HFFc6 (cell line): ENCODE data around the gene RPS19. TPM values are rescaled to one million over a fixed set of nuclear protein-coding genes. Genes with fewer than 3 reads are reported as not detected.

Experiments used
- DNase-seq: peaks from one replicate; pipeline ENCODE4 v3.0.0-alpha.2; 2018
- H3K27ac Mint-ChIP-seq: 2 replicates; pipeline ENCODE4 v1.8.0; 2020; ENCODE audit warnings: mild to moderate bottlenecking, mixed read lengths
- H3K27me3 Mint-ChIP-seq: 2 replicates; pipeline ENCODE4 v1.8.0; 2021; ENCODE audit warnings: mild to moderate bottlenecking, moderate library complexity, mixed read lengths; ENCODE audit not compliant: insufficient read depth
- H3K36me3 Mint-ChIP-seq: 2 replicates; pipeline ENCODE4 v1.8.0; 2021; ENCODE audit warnings: low read depth, mixed read lengths
- H3K4me1 Mint-ChIP-seq: 2 replicates; pipeline ENCODE4 v1.8.0; 2020; ENCODE audit warnings: low read depth, mixed read lengths
- H3K4me3 Mint-ChIP-seq: 2 replicates; pipeline ENCODE4 v1.8.0; 2020; ENCODE audit warnings: mild to moderate bottlenecking, moderate library complexity, mixed read lengths
- H3K9me3 Mint-ChIP-seq: 2 replicates; pipeline ENCODE4 v1.8.0; 2020; ENCODE audit warnings: mild to moderate bottlenecking, mixed read lengths
- CTCF ChIP-seq: fragments of 200-600 bp; sonication (generic); IDR thresholded peaks from 2 replicates; pipeline ENCODE4 v1.5.0; 2021; ENCODE audit warnings: antibody characterized with exemption, mild to moderate bottlenecking
- total RNA-seq, 6 experiments: library from RNA; stranded (reverse); fragmentation: NEBNext Ultra II Directional; extraction: Animal tissue kit (Norgen Biotek cat#: 25700); gene quantifications; 2 replicates in 1 of 6; 3 replicates in 5 of 6; pipeline ENCODE4 v1.2.3, GENCODE V29; 2021

The RPS19 gene
- total RNA-seq, 6 experiments from 2014 or later: 2,312 to 2,495 (median 2,438) TPM

- no peak overlapping the region for H3K4me3 Mint-ChIP-seq
- H3K27me3 Mint-ChIP-seq: peaks cover 26% of the 10 kb centered on the region
- H3K9me3 Mint-ChIP-seq: peaks cover 5% of the 10 kb centered on the region
- DNase-seq: no peak
- H3K4me1 Mint-ChIP-seq: no peaks in the 10 kb centered on the region
- H3K27ac Mint-ChIP-seq: no peak overlapping the region
- no peaks in the 10 kb centered on the region for H3K36me3 Mint-ChIP-seq
- TF ChIP-seq CTCF: no peak
These were observed 16.7 kb upstream of the RPS19 start for GRCh38 chr19:41843371-41843770.

- H3K36me3 Mint-ChIP-seq: no peaks in the 10 kb centered on the region
- no peak within 1 kb of the TSS for H3K27ac Mint-ChIP-seq
- no peak for DNase-seq
- no peak within 1 kb of the TSS for H3K4me3 Mint-ChIP-seq
- H3K4me1 Mint-ChIP-seq: no peaks in the 10 kb centered on the region
- no peak for TF ChIP-seq CTCF
- peaks cover 30% of the 10 kb centered on the region for H3K27me3 Mint-ChIP-seq
- peaks cover 5% of the 10 kb centered on the region for H3K9me3 Mint-ChIP-seq
These were observed 15.5 kb upstream of the RPS19 start, which contains the start of gene LYPD4 for GRCh38 chr19:41844601-41845000. Gene LYPD4 (minus strand): TSS chr19:41844683. CDS start chr19:41839285, 5,398 bp downstream.

- Mint-ChIP-seq H3K27me3 (peaks cover 30% of the 10 kb centered on the region), H3K4me1 (no peaks in the 10 kb centered on the region), H3K9me3 (peaks cover 5% of the 10 kb centered on the region), H3K4me3 (no peak within 1 kb of the TSS), H3K27ac (no peak within 1 kb of the TSS), H3K36me3 (no peaks in the 10 kb centered on the region)
- DNase-seq: no peak
- TF ChIP-seq CTCF: no peak
These were observed 15.2 kb upstream of the RPS19 start, which contains the start of gene DMRTC2 for GRCh38 chr19:41845001-41845050. Gene DMRTC2 (plus strand): TSS chr19:41845042. CDS start chr19:41847429, 2,387 bp downstream.

- H3K27me3 Mint-ChIP-seq: peaks cover 31% of the 10 kb centered on the region
- no peaks in the 10 kb centered on the region for H3K4me1 Mint-ChIP-seq
- no peaks in the 10 kb centered on the region for H3K36me3 Mint-ChIP-seq
- H3K4me3 Mint-ChIP-seq: no peak overlapping the region
- H3K27ac Mint-ChIP-seq: no peak overlapping the region
- H3K9me3 Mint-ChIP-seq: peaks cover 5% of the 10 kb centered on the region
- TF ChIP-seq CTCF: no peak
- no peak for DNase-seq
These were observed 14.9 kb upstream of the RPS19 start for GRCh38 chr19:41845051-41845590.

- no peaks in the 10 kb centered on the region for H3K4me1 Mint-ChIP-seq
- DNase-seq: no peak
- no peak overlapping the region for H3K27ac Mint-ChIP-seq
- H3K36me3 Mint-ChIP-seq: no peaks in the 10 kb centered on the region
- no peak overlapping the region for H3K4me3 Mint-ChIP-seq
- peaks cover 40% of the 10 kb centered on the region for H3K27me3 Mint-ChIP-seq
- no peak for TF ChIP-seq CTCF
- peaks cover 5% of the 10 kb centered on the region for H3K9me3 Mint-ChIP-seq
These were observed 12.5 kb upstream of the RPS19 start for GRCh38 chr19:41847351-41848105.
